HT1080 (cell line): Measurements from ENCODE around the gene ZBED4. TPM values are rescaled to one million over a fixed set of nuclear protein-coding genes. Genes with fewer than 3 reads are reported as not detected.

Experiments
- DNase-seq: peaks from one replicate; pipeline ENCODE4 v3.0.0-alpha.2; 2015; ENCODE audit warnings: low read depth
- total RNA-seq: library from RNA; depleted of rRNA; stranded (reverse); fragments of >200 nt; shearing (Covaris generic); gene quantifications from 2 replicates; pipeline ENCODE4 v1.2.3, GENCODE V29; 2014

Gene ZBED4
- total RNA-seq, 1 experiment from 2014 or later = 15.1 TPM

DNA sequence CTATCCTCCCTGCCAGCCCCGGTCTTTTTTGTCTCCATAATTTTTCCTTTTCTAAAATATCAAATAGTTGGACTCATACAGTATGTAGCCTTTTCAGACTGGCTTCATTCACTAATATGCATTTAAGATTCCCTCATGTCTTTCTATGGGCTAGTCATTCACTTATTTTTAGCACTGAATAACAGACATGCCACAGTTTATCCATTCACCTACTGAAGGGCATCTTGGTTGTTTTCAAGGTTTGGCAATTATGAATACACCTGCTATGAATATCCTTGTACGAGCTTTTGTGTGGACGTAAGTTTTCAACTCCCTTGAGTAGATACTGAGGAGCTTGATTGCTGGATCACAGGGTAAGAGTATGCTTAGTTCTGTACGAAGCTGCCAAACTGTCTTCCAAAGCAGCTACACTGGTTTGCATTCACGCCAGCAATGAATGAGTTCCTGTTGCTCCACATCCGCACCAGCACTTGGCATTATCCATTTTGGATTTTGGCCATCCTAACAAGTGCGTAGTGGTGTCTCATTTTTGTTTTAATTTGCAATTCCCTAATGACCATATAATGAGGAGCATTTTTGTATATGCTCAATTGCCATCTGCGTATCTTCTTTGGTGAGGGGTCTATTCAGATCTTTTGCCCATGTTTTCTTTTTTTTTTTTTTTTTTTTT lies 43.5 kb downstream of the ZBED4 start:
- no peak for DNase-seq

- no peak for DNase-seq
These were observed 45.9 kb downstream of the ZBED4 start for GRCh38 chr22:49899530-49899929.

DNA sequence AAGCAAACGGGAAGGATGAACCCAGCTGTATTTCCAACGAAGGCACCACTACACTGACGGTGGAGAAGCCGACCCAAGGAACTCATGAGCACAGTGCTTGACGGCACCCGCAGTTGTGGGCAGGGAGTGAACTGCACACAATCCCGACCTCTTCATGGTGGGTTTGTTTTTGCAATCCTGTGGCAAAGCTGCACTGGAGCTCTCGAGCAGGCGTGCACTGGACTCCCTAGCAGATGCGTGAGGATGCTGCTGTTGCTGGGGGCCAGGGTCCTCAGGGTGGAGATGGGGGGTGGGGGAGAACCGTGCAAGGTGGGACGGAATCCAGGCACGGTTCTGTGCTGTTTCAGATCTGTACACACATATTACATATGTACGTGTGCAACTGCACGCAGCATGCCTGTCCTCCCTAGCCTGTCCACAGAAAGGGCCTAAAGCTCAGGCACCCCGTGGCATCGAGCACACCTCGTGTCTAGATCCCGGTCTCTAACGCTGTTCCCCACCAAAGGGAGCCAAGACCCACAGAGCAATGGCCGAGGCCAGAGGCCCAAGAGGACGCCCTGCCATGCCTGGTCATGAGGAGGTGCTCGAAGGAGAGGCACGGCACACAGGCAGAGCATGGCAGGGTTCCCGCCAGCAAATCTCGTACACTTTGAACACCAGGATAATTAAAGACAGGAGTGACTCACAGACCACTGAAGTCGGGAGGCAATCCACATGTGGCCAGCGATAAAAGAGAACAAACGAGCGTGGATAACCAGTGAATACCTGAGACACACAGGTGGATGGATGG lies 47.0 kb downstream of the ZBED4 start:
- no peak for DNase-seq

- no peak for DNase-seq
These were observed 47.8 kb downstream of the ZBED4 start for GRCh38 chr22:49901457-49901856.

GRCh38 chr22:49903322-49904039 lies 49.8 kb downstream of the ZBED4 start:
- no peak for DNase-seq

DNA sequence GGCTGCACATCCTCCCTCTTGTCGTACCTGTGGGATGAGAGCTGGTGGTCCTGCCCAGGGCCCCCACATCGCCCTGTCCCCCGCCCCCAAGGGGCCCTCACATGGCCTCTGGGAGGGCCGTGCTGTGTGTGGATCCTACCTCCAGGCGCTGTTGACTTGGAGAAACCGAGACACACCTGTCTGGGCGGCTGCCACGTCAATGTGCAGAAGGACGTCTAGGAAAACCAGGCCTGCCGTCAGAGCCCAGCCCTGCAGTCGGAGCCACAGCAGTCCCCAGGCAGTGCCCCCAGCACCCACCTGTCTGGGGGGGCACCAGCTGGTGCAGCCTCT lies 50.4 kb downstream of the ZBED4 start:
- DNase-seq = no peak

- DNase-seq = no peak
These were observed 51.8 kb downstream of the ZBED4 start for GRCh38 chr22:49905465-49905864.

DNA sequence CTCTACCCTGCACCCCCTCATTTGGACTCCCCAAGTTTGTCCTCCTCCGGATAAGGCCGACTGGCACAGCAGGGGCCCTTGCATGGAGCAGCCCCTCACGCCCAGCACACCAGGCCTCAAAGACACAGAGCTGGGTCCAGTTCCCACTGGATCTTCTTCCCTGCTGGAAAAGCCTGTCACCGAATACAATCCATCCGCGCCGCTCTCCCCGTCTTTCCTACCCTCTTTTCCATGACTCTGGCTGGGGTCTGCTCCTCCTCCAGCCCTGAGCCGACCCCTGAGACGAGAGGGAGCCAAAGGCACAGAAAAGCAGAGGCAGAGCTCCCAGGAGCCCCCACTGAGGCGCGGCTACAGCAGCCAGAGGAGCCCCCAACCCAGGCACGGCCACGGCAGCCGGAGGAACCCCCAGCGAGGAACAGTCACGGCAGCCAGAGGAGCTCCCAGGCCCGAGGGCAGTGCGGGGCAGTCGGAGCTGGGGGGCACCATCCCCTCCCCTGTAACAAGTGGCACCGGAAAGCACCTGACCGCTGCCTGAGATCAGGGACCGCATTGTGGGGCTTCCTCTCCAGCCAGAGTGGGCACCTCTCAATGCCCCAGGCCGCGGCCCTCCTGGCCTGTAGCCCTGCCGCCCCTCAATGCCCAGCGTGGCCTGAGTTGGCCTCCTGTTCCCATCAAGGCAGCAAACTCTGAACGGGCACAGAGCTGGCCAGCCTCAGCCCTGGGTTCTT lies 52.6 kb downstream of the ZBED4 start:
- no peak for DNase-seq

GRCh38 chr22:49906799-49907290 lies 53.2 kb downstream of the ZBED4 start:
- DNase-seq = no peak

DNA sequence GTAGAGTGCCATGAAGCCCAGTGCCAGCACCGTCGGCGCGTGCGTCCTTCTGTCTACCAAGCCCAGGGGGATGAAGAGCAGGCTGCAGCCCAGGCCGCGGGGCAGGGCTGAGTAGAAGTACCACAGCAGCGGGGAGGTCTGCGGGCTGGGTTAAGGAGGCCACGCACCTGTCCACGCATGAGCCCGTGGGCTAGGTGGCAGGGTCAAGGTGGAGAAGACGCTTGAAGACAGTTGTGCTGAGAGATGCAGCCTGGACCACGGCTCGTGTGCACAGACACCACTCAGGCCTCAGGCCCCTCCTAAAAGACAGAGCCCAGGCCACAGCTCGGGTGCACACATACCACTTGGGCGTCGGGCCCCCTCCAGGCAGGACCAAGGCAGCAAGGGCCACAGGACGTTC lies 54.2 kb downstream of the ZBED4 start:
- DNase-seq = no peak

GRCh38 chr22:49909476-49910205 lies 56.0 kb downstream of the ZBED4 start:
- DNase-seq = no peak

DNA sequence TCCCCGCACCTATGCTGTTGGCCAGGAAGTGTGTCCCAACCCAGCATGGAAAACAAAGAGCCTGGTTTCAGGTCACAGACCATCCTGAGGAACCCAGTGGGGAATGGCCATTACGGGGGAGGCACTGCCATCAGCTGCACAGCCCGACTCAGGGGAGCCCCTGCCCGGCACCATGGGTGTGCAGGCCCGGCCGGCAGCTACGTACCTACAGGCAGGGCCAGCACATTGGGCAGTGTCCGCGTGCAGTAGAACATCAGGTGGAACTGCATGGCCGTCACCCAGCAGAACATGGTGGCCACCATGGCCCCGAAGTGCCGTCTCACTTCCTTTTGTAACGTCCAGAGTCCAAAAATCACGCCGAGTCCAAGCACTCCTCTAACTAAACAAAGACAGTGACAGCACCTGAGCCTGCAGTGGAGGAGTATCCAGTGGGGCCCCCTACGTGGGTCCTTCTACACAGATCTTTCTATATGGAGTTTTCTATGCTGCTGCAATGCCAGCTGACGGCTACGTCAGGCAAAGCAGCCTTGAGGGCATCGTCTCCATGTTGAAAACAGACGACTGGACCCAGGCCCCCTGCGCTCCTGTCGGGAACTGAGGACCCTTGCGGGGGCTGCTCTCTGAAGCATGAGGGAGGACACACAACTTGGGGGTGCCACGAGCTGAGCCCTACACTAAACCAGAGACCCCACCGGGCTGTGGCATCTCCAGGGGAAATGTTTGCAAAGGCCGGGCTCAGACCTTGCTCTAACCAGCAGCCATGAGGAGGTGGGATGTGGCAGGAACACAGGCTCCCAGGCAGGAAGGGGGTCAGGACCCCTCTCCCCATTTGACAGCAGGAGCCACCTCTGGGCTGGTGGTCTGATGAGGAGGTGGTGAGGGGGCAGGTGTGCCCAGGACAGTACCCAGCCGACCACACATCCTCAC lies 56.8 kb downstream of the ZBED4 start:
- no peak for DNase-seq

DNA sequence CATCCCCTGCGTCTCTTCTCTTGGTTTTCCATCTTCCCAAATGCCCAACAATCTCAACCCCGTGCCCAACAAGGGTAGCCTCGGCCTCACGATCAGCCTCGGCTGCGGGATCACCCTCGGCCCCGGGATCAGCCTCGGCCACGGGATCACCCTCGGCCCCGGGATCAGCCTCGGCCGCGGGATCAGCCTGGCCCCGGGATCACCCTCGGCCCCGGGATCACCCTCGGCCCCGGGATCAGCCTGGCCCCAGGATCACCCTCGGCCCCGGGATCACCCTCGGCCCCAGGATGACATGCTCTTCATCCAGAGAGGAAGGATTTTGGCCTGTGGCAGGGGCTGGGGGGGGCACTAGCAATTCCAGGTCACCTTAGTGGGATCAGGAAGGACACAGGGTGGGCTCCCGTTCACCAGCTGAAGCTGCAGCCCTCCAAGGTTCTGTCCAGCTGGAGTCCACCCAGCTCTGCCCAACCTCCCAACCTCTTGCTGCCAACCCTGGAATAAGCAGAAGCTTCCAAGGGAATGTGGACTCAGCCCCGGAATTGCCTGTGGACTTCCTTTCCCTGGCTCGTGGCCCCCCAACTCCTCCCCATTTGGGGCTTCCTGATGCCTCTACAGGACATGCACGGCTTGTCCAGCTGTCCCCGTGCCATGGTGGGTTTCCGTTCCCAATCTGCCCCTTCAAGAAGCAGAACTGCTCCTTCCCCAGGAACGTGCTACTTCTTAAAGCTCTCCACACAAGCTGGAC lies 58.4 kb downstream of the ZBED4 start:
- no peak for DNase-seq

DNA sequence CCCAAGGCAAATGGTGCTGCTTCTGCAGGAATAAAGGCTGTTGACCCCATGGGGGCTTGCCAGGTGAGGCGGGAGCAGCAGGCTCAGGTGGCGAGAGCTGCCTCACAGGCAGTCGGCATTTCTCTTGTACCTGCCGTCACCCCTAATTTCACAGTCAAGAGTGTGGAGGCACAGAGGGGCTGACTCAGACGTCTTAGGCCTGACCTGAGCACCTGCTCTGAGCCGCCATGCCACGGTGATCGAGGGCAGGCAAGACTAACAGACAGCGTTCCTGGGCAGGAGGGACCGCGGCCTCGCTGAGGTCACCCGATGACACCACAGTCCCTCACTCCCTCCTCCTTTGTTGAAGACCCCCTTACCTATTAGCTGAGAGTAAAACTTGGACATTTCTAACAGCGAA lies 59.4 kb downstream of the ZBED4 start:
- no peak for DNase-seq

- DNase-seq = no peak
These were observed 59.8 kb downstream of the ZBED4 start for GRCh38 chr22:49913446-49913845.

- no peak for DNase-seq
These were observed 60.6 kb downstream of the ZBED4 start for GRCh38 chr22:49914256-49914655.

DNA sequence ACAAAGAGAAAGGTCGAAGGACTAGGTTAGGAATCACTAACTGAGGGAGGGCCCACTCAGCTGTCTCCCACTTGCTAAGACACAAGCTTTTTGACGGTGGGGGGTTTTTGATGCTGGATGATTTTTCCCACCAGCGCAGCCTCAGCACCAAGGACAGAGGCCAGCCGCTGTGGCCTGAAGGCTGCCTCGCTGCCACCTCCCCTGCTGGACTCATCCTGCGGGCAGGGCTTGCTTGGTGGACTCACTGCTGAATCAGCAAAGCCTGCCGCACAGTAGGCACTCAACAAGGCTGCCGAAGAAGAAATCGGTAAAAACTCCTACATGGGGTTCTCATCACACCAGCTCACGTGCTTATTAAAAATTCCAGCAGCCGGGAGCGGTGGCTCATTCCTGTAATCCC lies 62.0 kb downstream of the ZBED4 start:
- DNase-seq = no peak

- no peak for DNase-seq
These were observed 63.2 kb downstream of the ZBED4 start for GRCh38 chr22:49916831-49917230.
